Endothelial cell (in vitro differentiated cells): ENCODE data around the gene PRSS12. TPM values are rescaled to one million over a fixed set of nuclear protein-coding genes. Genes with fewer than 3 reads are reported as not detected.

ENCODE experiments used
- DNase-seq: peaks from one replicate; pipeline ENCODE4 v3.0.0; 2021; ENCODE audit warnings: low spot score
- H3K27ac Mint-ChIP-seq: one replicate; pipeline ENCODE4 v1.8.0; 2021; ENCODE audit warnings: mixed read lengths, inconsistent platforms; ENCODE audit not compliant: unreplicated experiment
- H3K27me3 Mint-ChIP-seq: one replicate; pipeline ENCODE4 v1.8.0; 2021; ENCODE audit warnings: mild to moderate bottlenecking, moderate library complexity, mixed read lengths, inconsistent platforms; ENCODE audit not compliant: unreplicated experiment
- H3K36me3 Mint-ChIP-seq: one replicate; pipeline ENCODE4 v1.8.0; 2021; ENCODE audit warnings: mild to moderate bottlenecking, low read depth, mixed read lengths, inconsistent platforms; ENCODE audit not compliant: unreplicated experiment
- H3K4me1 Mint-ChIP-seq: one replicate; pipeline ENCODE4 v1.8.0; 2021; ENCODE audit warnings: mild to moderate bottlenecking, mixed read lengths, inconsistent platforms; ENCODE audit not compliant: unreplicated experiment
- H3K4me3 Mint-ChIP-seq: one replicate; pipeline ENCODE4 v1.8.0; 2021; ENCODE audit warnings: mild to moderate bottlenecking, mixed read lengths, inconsistent platforms; ENCODE audit not compliant: unreplicated experiment
- H3K9me3 Mint-ChIP-seq: one replicate; pipeline ENCODE4 v1.8.0; 2021; ENCODE audit warnings: mixed read lengths, inconsistent platforms; ENCODE audit not compliant: unreplicated experiment
- total RNA-seq: library from RNA; stranded (reverse); fragmentation: NEBNext Ultra II Directional; extraction: Animal tissue kit (Norgen Biotek cat#: 25700); gene quantifications from one replicate; pipeline ENCODE4 v1.2.1, GENCODE V29; 2021; ENCODE audit not compliant: unreplicated experiment
- TF ChIP-seq, protein P1 (sequence below): fragments of 200-600 bp; sonication (generic); IDR thresholded peaks from one replicate; pipeline ENCODE4 v1.5.0; 2021; ENCODE audit warnings: antibody characterized with exemption; ENCODE audit not compliant: unreplicated experiment

PRSS12 gene
- total RNA-seq, 1 donor from 2014 or later = 0.77 TPM

DNA sequence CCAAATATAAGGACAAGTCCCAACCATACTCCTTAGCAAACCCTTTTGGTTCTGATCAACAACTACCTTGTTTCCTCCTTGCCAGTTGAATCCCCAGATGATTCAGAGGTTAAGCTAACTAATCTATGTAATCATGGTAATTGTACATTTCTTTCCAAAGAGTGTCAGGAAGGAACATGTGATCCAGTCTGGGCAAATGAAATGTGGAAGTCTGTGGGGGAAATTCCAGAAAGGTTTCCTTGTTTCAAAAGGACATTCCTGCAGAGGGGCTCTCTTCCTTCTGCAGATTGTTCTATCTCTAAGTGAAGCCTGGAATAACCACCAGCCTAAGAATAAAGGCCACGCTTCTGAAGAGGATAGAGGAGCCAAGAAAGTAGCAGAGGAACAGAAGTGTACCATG is 7.0 kb downstream of the PRSS12 start:
- no peak for DNase-seq
- Mint-ChIP-seq H3K36me3 (no peaks in the 10 kb centered on the region), H3K27ac (no peak overlapping the region), H3K4me3 (no peak overlapping the region), H3K9me3 (no peaks in the 10 kb centered on the region), H3K4me1 (peaks cover 8% of the 10 kb centered on the region), H3K27me3 (no peaks in the 10 kb centered on the region)
- TF ChIP-seq, protein P1, sequence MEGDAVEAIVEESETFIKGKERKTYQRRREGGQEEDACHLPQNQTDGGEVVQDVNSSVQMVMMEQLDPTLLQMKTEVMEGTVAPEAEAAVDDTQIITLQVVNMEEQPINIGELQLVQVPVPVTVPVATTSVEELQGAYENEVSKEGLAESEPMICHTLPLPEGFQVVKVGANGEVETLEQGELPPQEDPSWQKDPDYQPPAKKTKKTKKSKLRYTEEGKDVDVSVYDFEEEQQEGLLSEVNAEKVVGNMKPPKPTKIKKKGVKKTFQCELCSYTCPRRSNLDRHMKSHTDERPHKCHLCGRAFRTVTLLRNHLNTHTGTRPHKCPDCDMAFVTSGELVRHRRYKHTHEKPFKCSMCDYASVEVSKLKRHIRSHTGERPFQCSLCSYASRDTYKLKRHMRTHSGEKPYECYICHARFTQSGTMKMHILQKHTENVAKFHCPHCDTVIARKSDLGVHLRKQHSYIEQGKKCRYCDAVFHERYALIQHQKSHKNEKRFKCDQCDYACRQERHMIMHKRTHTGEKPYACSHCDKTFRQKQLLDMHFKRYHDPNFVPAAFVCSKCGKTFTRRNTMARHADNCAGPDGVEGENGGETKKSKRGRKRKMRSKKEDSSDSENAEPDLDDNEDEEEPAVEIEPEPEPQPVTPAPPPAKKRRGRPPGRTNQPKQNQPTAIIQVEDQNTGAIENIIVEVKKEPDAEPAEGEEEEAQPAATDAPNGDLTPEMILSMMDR = no peak

DNA sequence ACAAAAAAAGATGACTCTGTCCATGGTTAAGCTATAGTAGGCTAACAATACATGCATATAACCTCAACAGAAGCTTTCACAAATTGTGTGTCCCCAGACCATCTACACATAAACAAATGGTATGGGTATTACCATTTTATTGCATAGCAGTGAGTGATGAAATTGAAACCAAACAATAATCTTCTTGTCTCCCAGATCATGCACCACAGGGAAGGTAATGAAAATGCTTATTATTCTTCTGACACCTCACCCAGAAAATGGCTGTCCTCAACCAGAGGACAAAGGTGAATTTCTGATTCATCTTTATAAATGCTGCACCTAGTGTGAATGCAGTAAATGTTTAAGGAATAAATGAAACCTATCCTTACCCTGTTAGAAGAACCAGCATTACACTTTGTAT is 8.0 kb downstream of the PRSS12 start:
- H3K27me3 Mint-ChIP-seq = no peaks in the 10 kb centered on the region
- H3K4me1 Mint-ChIP-seq = peaks cover 8% of the 10 kb centered on the region
- H3K36me3 Mint-ChIP-seq = no peaks in the 10 kb centered on the region
- no peak for DNase-seq
- no peaks in the 10 kb centered on the region for H3K9me3 Mint-ChIP-seq
- H3K4me3 Mint-ChIP-seq = no peak overlapping the region
- TF ChIP-seq, protein P1 = no peak
- no peak overlapping the region for H3K27ac Mint-ChIP-seq

DNA sequence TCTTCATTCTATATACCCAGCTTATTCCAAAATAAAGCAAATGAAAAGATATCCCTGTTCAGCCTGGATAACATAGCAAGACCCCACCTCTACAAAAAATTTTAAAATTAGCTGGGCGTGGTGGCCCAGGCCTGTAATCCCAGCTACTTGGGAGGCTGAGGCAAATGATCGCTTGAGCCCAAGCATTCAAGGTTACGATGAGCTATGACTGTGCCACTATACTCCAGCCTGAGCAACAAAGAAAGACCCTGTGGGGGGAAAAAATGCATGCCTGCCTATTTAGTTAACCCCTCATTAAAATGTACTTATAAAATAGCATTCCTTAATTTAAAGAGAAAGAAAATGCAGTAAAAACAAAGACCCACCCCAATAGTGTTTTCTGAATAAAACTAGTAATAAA is 9.3 kb downstream of the PRSS12 start:
- peaks cover 8% of the 10 kb centered on the region for H3K4me1 Mint-ChIP-seq
- DNase-seq = no peak
- no peak overlapping the region for H3K27ac Mint-ChIP-seq
- H3K9me3 Mint-ChIP-seq = no peaks in the 10 kb centered on the region
- H3K27me3 Mint-ChIP-seq = no peaks in the 10 kb centered on the region
- TF ChIP-seq, protein P1 = no peak
- no peak overlapping the region for H3K4me3 Mint-ChIP-seq
- H3K36me3 Mint-ChIP-seq = no peaks in the 10 kb centered on the region

DNA sequence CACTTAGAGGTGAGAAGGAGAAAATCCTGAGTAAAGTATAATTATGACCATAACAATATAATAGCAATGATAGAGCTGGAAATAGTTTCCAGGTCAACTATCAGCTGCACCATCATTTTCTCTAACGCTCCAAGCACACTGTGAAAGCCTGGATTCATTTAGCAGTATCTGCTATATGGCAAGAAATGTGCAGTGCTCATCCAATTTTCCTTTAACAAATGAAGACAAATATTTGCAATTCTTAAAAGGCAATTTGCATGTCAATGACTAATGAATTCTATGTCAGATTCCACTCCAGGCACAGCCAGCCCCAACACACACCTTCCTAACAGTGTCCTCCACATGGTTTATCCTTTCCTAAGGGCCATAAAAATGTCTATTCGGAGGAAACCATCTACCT is 12.7 kb downstream of the PRSS12 start:
- Mint-ChIP-seq H3K36me3 (no peaks in the 10 kb centered on the region), H3K4me3 (no peak overlapping the region), H3K27ac (no peak overlapping the region), H3K9me3 (no peaks in the 10 kb centered on the region), H3K4me1 (peaks cover 1% of the 10 kb centered on the region), H3K27me3 (no peaks in the 10 kb centered on the region)
- no peak for DNase-seq
- TF ChIP-seq, protein P1 = no peak

DNA sequence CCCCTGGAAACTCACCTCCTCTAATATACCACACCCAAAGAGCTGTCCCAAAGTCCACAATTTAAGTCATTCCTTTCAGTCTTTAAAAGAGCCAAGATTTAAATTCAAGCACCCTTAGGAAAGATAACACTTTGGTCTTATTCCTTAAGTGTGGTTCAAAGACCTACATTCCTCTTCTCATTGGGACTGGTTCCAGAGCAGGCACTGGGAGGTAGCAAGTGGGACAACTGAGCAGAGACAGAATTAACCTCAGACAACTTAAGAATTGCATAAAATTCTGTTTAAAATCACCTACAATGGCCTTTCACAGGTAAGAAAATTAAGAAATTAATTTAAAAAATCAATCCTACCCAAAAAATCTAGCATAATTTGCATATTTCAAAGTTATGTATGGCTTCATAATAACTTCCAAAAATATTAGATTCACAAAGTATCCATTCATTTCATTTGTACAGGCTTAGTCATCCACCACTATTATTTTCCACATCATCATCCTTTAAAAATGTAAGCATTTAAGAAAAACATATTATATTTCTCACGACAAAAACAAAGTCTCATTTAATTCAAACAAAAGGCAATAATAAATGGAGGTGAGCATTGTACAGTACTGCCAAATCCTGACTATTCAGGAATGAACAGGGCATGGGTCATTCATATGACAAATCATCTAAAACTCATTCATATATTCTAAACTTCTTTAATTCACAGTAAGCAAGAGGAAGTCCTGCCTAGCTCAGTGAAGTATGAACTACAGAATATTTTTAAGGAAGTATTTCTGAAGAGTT is 13.6 kb downstream of the PRSS12 start:
- H3K27ac Mint-ChIP-seq = no peak overlapping the region
- no peaks in the 10 kb centered on the region for H3K4me1 Mint-ChIP-seq
- H3K4me3 Mint-ChIP-seq = no peak overlapping the region
- no peaks in the 10 kb centered on the region for H3K36me3 Mint-ChIP-seq
- H3K27me3 Mint-ChIP-seq = no peaks in the 10 kb centered on the region
- no peaks in the 10 kb centered on the region for H3K9me3 Mint-ChIP-seq
- TF ChIP-seq, protein P1 = no peak
- DNase-seq = no peak
